ENCODE results near the gene TBC1D1.

The TBC1D1 gene

DNA sequence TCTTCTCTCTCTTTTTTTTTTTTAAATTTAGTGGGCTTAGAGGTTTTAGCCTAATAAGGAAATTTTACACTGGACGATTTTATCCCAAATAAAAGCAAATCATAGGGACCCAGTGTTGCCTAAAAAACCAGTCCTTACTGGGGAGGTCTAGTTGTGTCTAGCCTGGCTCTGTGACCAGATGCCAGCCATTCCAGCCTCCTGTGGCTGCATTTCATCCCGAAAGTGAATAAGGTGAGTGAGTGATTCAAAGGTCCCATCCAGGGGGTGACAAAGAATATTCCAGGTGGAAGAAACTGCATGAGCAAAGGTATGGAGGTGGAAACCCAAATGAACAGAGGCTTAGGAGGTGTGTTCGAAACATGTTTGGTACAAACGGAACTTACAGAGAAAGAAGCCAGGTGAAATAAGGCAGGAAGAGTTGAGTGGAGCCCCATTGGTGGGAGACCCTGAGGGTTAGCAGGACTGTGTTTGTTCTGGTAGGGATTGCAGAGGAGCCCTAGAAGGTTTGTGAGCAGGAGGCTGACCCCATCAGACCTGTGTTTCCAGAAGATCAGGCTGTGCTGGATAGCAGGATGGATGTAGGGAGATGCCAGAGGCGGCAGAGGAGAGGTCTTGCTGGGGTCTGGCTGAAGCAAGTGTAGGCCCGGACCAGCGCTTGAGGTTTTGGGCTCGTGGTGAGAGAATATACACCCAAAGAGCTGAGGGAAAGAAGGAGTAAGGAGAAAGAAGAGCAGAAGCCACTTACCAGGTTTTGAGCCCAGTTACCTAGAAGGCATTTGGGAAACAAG lies 100.9 kb downstream of the TBC1D1 start:
- DNase-seq (ENCODE audit: low spot score), result no peak

DNA sequence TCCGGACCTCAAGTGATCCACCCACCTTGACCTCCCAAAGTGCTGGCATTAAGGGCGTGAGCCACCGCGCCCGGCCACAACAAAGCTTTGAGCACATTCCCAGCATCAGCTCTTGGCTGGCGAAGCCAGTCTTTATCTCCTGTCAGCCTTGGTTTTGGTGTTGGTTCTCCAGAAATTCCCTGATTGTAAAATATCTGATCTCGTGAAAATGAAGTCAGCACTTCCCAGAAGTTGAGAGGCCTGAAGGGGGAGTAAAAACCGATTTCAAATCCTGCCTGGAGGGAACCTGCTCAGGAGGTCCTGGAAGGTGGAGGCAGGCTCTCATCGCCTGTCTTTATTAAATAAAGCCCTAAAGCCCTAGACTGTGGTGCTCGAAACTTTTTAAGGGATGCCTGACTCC lies 102.9 kb downstream of the TBC1D1 start:
- DNase-seq (ENCODE audit: low spot score), result no peak

DNA sequence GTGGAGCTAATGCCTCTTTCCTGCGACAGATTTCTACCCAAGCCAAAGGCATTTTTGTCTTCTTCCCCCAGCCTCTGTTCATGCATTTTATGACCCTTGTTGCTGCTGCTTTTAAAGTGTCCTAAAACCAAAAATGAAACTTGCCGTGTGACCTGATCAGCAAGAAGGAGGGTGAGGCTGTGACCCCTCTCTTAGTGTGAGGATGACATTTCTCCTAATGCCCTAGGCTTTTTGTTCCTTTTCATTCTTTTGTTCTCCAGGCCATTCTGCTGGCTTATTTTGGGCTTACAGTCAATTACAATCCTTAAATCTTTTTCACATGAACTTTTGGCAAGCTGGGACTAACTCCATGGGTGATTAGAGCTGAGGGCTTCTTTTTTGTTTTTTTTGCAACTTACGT lies 103.7 kb downstream of the TBC1D1 start:
- peak; percentile 29 for DNase-seq (ENCODE audit: low spot score)

DNA sequence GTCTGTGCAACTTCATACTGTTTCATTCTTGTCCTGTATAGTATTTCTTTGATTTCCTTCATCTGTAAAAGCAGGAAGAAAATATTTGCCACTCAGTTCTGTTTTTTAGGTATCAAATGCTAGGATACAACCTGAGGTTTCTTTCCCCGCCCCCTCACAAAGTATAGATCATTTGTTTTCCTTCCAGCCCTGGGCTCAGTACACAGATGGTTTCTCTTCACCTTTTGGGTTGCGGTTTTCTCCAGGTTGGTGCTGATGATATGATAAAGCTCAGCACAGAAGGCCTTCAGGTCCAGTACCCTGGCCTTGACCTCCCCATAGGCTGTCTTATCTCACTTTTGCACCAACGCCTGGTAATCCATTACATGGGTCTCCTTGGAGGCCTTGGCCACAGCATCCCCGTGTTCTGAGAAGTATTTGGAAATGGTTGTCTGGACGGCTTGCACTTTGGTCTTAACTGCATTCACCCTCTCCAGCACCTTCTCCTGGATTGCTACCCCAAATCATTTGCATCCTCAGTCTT lies 104.5 kb downstream of the TBC1D1 start:
- no peak for DNase-seq (ENCODE audit: low spot score)

GRCh38 chr4:37995981-37996775 lies 105.3 kb downstream of the TBC1D1 start:
- DNase-seq (ENCODE audit: low spot score), result no peak

- no peak for DNase-seq (ENCODE audit: low spot score)
Observed at GRCh38 chr4:37998226-37998625, 107.3 kb downstream of the TBC1D1 start.

DNA sequence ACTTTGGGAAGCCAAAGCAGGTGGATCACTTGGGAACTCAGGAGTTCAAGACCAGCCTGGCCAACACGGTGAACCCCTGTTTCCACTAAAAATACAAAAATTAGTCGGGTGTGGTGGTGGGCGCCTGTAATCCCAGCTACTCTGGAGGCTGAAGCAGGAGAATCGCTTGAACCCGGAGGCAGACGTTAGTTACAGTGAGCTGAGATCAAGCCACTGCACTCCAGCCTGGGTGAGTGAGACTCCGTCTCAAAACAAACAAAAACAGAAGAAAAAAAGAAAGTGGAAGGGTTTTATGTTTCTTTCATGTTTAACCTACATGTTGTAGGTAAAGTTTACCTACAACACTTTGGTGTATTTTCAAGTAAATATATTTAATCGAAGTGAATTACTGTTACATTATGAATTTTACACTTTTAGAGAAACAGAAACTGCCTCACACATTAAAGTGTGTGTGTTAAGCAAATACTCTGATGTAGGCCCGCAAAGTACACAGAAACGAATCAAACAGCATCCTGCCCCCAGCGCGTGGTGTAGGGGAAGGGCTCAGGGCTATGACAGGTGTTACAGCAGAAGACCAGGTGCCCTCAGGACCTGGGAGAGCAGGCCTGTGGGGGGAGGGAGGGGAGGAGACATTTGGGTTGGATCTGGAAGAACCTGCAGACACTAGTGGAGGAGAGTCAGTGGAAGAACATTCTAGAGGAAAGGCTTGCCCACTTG lies 108.3 kb downstream of the TBC1D1 start:
- DNase-seq (ENCODE audit: low spot score), result no peak

- no peak for DNase-seq (ENCODE audit: low spot score)
Observed at GRCh38 chr4:37999965-38000364, 109.1 kb downstream of the TBC1D1 start.

- no peak for DNase-seq (ENCODE audit: low spot score)
Observed at GRCh38 chr4:38001927-38002326, 111.0 kb downstream of the TBC1D1 start.

- no peak for DNase-seq (ENCODE audit: low spot score)
Observed at GRCh38 chr4:38002451-38003071, 111.7 kb downstream of the TBC1D1 start.

DNA sequence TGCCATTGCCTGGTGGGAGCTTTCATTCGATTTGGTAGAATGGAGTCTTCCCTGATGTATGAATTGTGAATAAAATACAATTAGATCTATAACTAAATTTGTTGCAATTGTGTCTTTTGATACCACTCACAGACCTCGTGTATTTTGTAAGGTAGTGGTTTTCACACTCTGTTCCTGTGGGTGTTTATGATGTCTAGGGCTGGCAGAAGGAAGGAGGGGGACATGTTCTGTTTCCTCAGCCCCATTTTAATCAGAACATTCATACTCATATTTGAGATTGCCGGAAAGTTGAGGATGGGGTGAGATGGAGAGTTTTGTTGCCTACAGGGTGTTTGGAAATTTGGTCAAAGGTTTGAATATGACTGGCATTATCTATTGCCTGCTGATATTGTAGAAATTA lies 112.2 kb downstream of the TBC1D1 start:
- no peak for DNase-seq (ENCODE audit: low spot score)

GRCh38 chr4:38003628-38004027 lies 112.7 kb downstream of the TBC1D1 start:
- no peak for DNase-seq (ENCODE audit: low spot score)

DNA sequence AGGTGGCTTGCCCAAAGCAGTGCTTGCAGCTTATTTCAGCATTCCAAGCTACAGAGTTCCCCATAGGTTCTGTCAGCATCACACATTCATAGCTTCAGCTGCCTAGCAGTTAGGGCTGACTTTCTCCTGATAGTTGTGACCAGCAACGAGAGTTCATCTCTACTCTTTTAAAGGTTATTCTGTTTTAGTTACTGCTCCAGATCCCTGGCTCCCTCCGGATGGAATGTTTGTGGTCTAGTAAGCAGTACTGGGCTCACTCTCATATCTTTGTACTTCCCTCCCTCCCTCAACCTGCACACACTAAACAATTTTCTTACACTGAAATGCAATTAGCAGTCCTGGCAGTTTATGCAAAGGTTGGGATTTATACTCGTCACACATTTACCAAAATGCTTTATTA lies 113.2 kb downstream of the TBC1D1 start:
- DNase-seq (ENCODE audit: low spot score), result no peak

DNA sequence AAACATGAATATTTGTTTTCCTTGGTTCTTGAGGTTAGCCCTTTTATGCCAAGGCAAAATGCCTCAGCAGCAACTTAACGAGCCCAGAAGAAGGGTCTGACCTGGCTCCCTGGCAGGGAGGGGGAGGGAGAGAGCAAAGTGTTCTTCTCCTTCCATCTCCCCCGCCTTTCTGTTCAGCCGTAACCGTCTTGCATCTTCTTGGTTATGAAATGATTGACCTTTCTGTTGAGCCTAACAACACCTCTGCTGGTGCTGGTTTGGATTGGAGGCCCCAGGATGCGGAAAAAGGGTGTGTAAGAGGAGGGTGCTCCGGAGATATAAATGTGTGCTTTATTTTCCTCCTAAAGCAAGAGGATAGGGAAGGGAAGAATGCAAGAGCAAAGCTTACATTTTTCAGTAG lies 114.0 kb downstream of the TBC1D1 start:
- no peak for DNase-seq (ENCODE audit: low spot score)

- no peak for DNase-seq (ENCODE audit: low spot score)
Observed at GRCh38 chr4:38005637-38006036, 114.8 kb downstream of the TBC1D1 start.

GRCh38 chr4:38007645-38008044 lies 116.8 kb downstream of the TBC1D1 start:
- DNase-seq (ENCODE audit: low spot score), result no peak

GRCh38 chr4:38008571-38009021 lies 117.7 kb downstream of the TBC1D1 start:
- DNase-seq (ENCODE audit: low spot score), result no peak

GRCh38 chr4:38009421-38009820 lies 118.5 kb downstream of the TBC1D1 start:
- DNase-seq (ENCODE audit: low spot score), result no peak

- DNase-seq (ENCODE audit: low spot score), result no peak
Observed at GRCh38 chr4:38009949-38010348, 119.1 kb downstream of the TBC1D1 start.

DNA sequence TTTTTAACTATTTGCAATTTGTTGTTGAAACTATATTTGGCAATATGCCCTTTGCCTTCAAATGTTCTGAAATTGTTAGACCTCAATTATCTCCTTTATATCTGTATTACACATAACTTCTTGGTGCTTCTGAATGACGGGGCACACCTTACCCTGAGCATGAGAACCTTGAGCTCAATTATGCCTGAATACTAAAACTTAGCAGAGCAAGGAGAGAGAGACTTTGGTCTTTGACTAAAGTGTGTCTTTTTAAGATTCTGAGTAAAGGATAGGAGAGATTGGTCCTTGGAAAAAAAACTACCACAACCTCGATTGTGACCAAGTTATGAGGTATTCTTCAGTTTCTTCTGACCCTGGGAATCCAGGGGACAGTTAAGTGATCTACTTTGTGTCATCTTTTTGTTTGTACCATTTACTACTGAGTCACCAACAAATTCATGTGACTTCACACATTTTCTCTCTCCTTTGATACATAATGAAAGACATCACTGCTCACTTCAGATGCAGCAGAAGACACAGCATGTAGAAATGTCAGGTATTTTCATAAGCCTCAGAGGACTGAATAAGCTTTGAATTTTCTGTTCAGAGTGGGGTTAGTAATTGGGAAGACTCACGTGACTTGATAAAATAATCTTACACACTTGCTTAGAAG lies 120.8 kb downstream of the TBC1D1 start:
- DNase-seq (ENCODE audit: low spot score), result no peak
